ENCODE measurements around the gene KDM2A. TPM values are rescaled to one million over a fixed set of nuclear protein-coding genes. Genes with fewer than 3 reads are reported as not detected.

KDM2A gene
- total RNA-seq, 2 experiments from 2014 or later: 83.8 to 94.0 TPM

- POLR2A ChIA-PET: no interaction called here
- H3K27me3 Mint-ChIP-seq: no peaks in the 10 kb centered on the region
- CTCF ChIA-PET: interaction anchor here (0.6 to 0.7 kb wide), 2 partner anchors 9 to 176 kb away, joined by 4 to 5 read pairs; no protein-coding TSS in a partner anchor
- H3K36me3 Mint-ChIP-seq (ENCODE audit: low read depth): peaks cover 3% of the 10 kb centered on the region
- H3K9me3 Mint-ChIP-seq: no peaks in the 10 kb centered on the region
- H3K4me3 Mint-ChIP-seq: no peak overlapping the region
- H3K4me1 Mint-ChIP-seq: peaks cover 31% of the 10 kb centered on the region
- no peak for DNase-seq
- H3K27ac Mint-ChIP-seq: no peak overlapping the region
Observed at GRCh38 chr11:67098799-67099429, 20.1 kb upstream of the KDM2A start.

GRCh38 chr11:67099831-67100324, 19.2 kb upstream of the KDM2A start:
- peak overlapping the region; percentile 67 for H3K27ac Mint-ChIP-seq
- ChIA-PET CTCF (interaction anchor here (0.6 kb wide), 1 partner anchor 177 kb away, joined by 5 read pairs; no protein-coding TSS in a partner anchor), POLR2A (no interaction called here)
- DNase-seq: no peak
- peaks cover 3% of the 10 kb centered on the region for H3K36me3 Mint-ChIP-seq (ENCODE audit: low read depth)
- no peaks in the 10 kb centered on the region for H3K27me3 Mint-ChIP-seq
- no peak overlapping the region for H3K4me3 Mint-ChIP-seq
- H3K9me3 Mint-ChIP-seq: no peaks in the 10 kb centered on the region
- peaks cover 41% of the 10 kb centered on the region for H3K4me1 Mint-ChIP-seq

GRCh38 chr11:67102664-67103063, 16.4 kb upstream of the KDM2A start:
- Mint-ChIP-seq H3K4me3 (no peak overlapping the region), H3K27me3 (no peaks in the 10 kb centered on the region), H3K36me3 (ENCODE audit: low read depth) (peaks cover 3% of the 10 kb centered on the region), H3K27ac (no peak overlapping the region), H3K4me1 (peaks cover 41% of the 10 kb centered on the region), H3K9me3 (no peaks in the 10 kb centered on the region)
- CTCF ChIA-PET: interaction anchor here (0.6 kb wide), 1 partner anchor 102 kb away, joined by 4 read pairs; no protein-coding TSS in a partner anchor
- DNase-seq: no peak
- POLR2A ChIA-PET: no interaction called here

- H3K4me3 Mint-ChIP-seq: no peak overlapping the region
- no peaks in the 10 kb centered on the region for H3K9me3 Mint-ChIP-seq
- ChIA-PET POLR2A (no interaction called here), CTCF (interaction anchor here (1.1 to 1.8 kb wide), 3 partner anchors 9 to 261 kb away, joined by 3 to 7 read pairs (median 3); no protein-coding TSS in a partner anchor)
- H3K4me1 Mint-ChIP-seq: peaks cover 28% of the 10 kb centered on the region
- DNase-seq: no peak
- H3K27me3 Mint-ChIP-seq: no peaks in the 10 kb centered on the region
- H3K27ac Mint-ChIP-seq: no peak overlapping the region
- peaks cover 3% of the 10 kb centered on the region for H3K36me3 Mint-ChIP-seq (ENCODE audit: low read depth)
Observed at GRCh38 chr11:67105964-67106363, 13.1 kb upstream of the KDM2A start.

GRCh38 chr11:67111261-67111660, 7.8 kb upstream of the KDM2A start:
- Mint-ChIP-seq H3K9me3 (no peaks in the 10 kb centered on the region), H3K27ac (no peak overlapping the region), H3K4me1 (peaks cover 10% of the 10 kb centered on the region), H3K27me3 (no peaks in the 10 kb centered on the region), H3K4me3 (no peak overlapping the region), H3K36me3 (ENCODE audit: low read depth) (no peaks in the 10 kb centered on the region)
- no peak for DNase-seq
- CTCF ChIA-PET: no interaction called here
- POLR2A ChIA-PET: no interaction called here

GRCh38 chr11:67113231-67113721, 5.8 kb upstream of the KDM2A start:
- Mint-ChIP-seq H3K9me3 (no peaks in the 10 kb centered on the region), H3K27me3 (no peaks in the 10 kb centered on the region), H3K36me3 (ENCODE audit: low read depth) (no peaks in the 10 kb centered on the region), H3K4me1 (peaks cover 20% of the 10 kb centered on the region), H3K27ac (no peak overlapping the region), H3K4me3 (no peak overlapping the region)
- POLR2A ChIA-PET: no interaction called here
- DNase-seq: no peak
- CTCF ChIA-PET: interaction anchor here (0.6 kb wide), 1 partner anchor 9 kb away, joined by 3 read pairs; no protein-coding TSS in a partner anchor

GRCh38 chr11:67114275-67114896, 4.7 kb upstream of the KDM2A start:
- no peak for DNase-seq
- H3K27me3 Mint-ChIP-seq: no peaks in the 10 kb centered on the region
- H3K9me3 Mint-ChIP-seq: no peaks in the 10 kb centered on the region
- CTCF ChIA-PET: interaction anchor here (2.8 kb wide), 1 partner anchor 9 kb away, joined by 7 read pairs; no protein-coding TSS in a partner anchor
- H3K4me3 Mint-ChIP-seq: no peak overlapping the region
- POLR2A ChIA-PET: no interaction called here
- H3K4me1 Mint-ChIP-seq: peaks cover 20% of the 10 kb centered on the region
- H3K36me3 Mint-ChIP-seq (ENCODE audit: low read depth): no peaks in the 10 kb centered on the region
- H3K27ac Mint-ChIP-seq: no peak overlapping the region

GRCh38 chr11:67116758-67117105, 2.3 kb upstream of the KDM2A start:
- H3K36me3 Mint-ChIP-seq (ENCODE audit: low read depth): peaks cover 15% of the 10 kb centered on the region
- DNase-seq: no peak
- H3K9me3 Mint-ChIP-seq: no peaks in the 10 kb centered on the region
- H3K27ac Mint-ChIP-seq: no peak overlapping the region
- H3K4me1 Mint-ChIP-seq: peaks cover 27% of the 10 kb centered on the region
- peak overlapping the region; percentile 73 for H3K4me3 Mint-ChIP-seq
- POLR2A ChIA-PET: no interaction called here
- no peaks in the 10 kb centered on the region for H3K27me3 Mint-ChIP-seq
- CTCF ChIA-PET: interaction anchor here (0.6 to 2.8 kb wide), 4 partner anchors 10 to 30 kb away, joined by 3 to 7 read pairs (median 4); no protein-coding TSS in a partner anchor

- ChIA-PET POLR2A (no interaction called here), CTCF (interaction anchor here (1.2 kb wide), 1 partner anchor 23 kb away, joined by 3 read pairs; no protein-coding TSS in a partner anchor)
- no peak for DNase-seq
- Mint-ChIP-seq H3K4me1 (peaks cover 30% of the 10 kb centered on the region), H3K27ac (peak overlapping the region; percentile 91), H3K27me3 (no peaks in the 10 kb centered on the region), H3K36me3 (ENCODE audit: low read depth) (peaks cover 19% of the 10 kb centered on the region), H3K9me3 (no peaks in the 10 kb centered on the region), H3K4me3 (peak overlapping the region; percentile 73)
Observed at GRCh38 chr11:67117176-67117575, 1.9 kb upstream of the KDM2A start.

- peak; percentile 27 for DNase-seq
- peak overlapping the region; percentile 73 for H3K4me3 Mint-ChIP-seq
- peak overlapping the region; percentile 91 for H3K27ac Mint-ChIP-seq
- H3K9me3 Mint-ChIP-seq: no peaks in the 10 kb centered on the region
- ChIA-PET POLR2A (no interaction called here), CTCF (interaction anchor here (0.8 kb wide), 1 partner anchor 21 kb away, joined by 3 read pairs; no protein-coding TSS in a partner anchor)
- no peaks in the 10 kb centered on the region for H3K27me3 Mint-ChIP-seq
- peaks cover 19% of the 10 kb centered on the region for H3K36me3 Mint-ChIP-seq (ENCODE audit: low read depth)
- peaks cover 30% of the 10 kb centered on the region for H3K4me1 Mint-ChIP-seq
Observed at GRCh38 chr11:67117672-67118180, 1.3 kb upstream of the KDM2A start.

GRCh38 chr11:67118181-67118766, 789 bp upstream of the KDM2A start:
- H3K4me3 Mint-ChIP-seq: peak overlapping the region; percentile 76
- peak; percentile 58 for DNase-seq
- H3K4me1 Mint-ChIP-seq: peaks cover 26% of the 10 kb centered on the region
- CTCF ChIA-PET: interaction anchor here (0.8 to 1.5 kb wide), 5 partner anchors 9 to 46 kb away, joined by 3 to 6 read pairs (median 3); no protein-coding TSS in a partner anchor
- H3K9me3 Mint-ChIP-seq: no peaks in the 10 kb centered on the region
- peak overlapping the region; percentile 86 for H3K27ac Mint-ChIP-seq
- H3K27me3 Mint-ChIP-seq: no peaks in the 10 kb centered on the region
- H3K36me3 Mint-ChIP-seq (ENCODE audit: low read depth): peaks cover 22% of the 10 kb centered on the region
- POLR2A ChIA-PET: no interaction called here

GRCh38 chr11:67119585-67120391, 725 bp downstream of the KDM2A start:
- Mint-ChIP-seq H3K27me3 (no peaks in the 10 kb centered on the region), H3K27ac (peak overlapping the region; percentile 95), H3K4me1 (peaks cover 25% of the 10 kb centered on the region), H3K36me3 (ENCODE audit: low read depth) (peaks cover 26% of the 10 kb centered on the region), H3K9me3 (no peaks in the 10 kb centered on the region), H3K4me3 (peak overlapping the region; percentile 97)
- ChIA-PET CTCF (interaction anchor here (0.5 to 1.5 kb wide), 6 partner anchors 8 to 282 kb away, joined by 3 to 6 read pairs (median 3); partner anchors contain the start of gene PPP1CA), POLR2A (interaction anchor here (0.6 kb wide), 1 partner anchor 47 kb away, joined by 4 read pairs; no protein-coding TSS in a partner anchor)
- peak; percentile 38 for DNase-seq
